ENCODE data around the gene ZNF236.

The ZNF236 gene

GRCh38 chr18:76981396-76981968 lies 159.1 kb downstream of the ZNF236 start:
- H3K4me3 ChIP-seq (ENCODE audit: low read depth, low read length) = no peak overlapping the region
- H3K9ac ChIP-seq (ENCODE audit: low read depth, low read length) = no peak overlapping the region
- peaks cover 2% of the 10 kb centered on the region for H3K36me3 ChIP-seq (ENCODE audit: control insufficient read depth, insufficient read depth, low read length)
- no peaks in the 10 kb centered on the region for H3K27me3 ChIP-seq (ENCODE audit: control insufficient read depth, insufficient read depth, low read length)
- H3K9me3 ChIP-seq (ENCODE audit: control insufficient read depth, insufficient read depth, low read length) = no peaks in the 10 kb centered on the region
- H3K4me1 ChIP-seq (ENCODE audit: control insufficient read depth, insufficient read depth, low read length) = peaks cover 8% of the 10 kb centered on the region

GRCh38 chr18:76982038-76982437 lies 159.7 kb downstream of the ZNF236 start:
- Histone ChIP-seq H3K9ac (ENCODE audit: low read depth, low read length) (no peak overlapping the region), H3K27me3 (ENCODE audit: control insufficient read depth, insufficient read depth, low read length) (no peaks in the 10 kb centered on the region), H3K4me1 (ENCODE audit: control insufficient read depth, insufficient read depth, low read length) (peaks cover 8% of the 10 kb centered on the region), H3K9me3 (ENCODE audit: control insufficient read depth, insufficient read depth, low read length) (no peaks in the 10 kb centered on the region), H3K4me3 (ENCODE audit: low read depth, low read length) (no peak overlapping the region), H3K36me3 (ENCODE audit: control insufficient read depth, insufficient read depth, low read length) (peaks cover 2% of the 10 kb centered on the region)

DNA sequence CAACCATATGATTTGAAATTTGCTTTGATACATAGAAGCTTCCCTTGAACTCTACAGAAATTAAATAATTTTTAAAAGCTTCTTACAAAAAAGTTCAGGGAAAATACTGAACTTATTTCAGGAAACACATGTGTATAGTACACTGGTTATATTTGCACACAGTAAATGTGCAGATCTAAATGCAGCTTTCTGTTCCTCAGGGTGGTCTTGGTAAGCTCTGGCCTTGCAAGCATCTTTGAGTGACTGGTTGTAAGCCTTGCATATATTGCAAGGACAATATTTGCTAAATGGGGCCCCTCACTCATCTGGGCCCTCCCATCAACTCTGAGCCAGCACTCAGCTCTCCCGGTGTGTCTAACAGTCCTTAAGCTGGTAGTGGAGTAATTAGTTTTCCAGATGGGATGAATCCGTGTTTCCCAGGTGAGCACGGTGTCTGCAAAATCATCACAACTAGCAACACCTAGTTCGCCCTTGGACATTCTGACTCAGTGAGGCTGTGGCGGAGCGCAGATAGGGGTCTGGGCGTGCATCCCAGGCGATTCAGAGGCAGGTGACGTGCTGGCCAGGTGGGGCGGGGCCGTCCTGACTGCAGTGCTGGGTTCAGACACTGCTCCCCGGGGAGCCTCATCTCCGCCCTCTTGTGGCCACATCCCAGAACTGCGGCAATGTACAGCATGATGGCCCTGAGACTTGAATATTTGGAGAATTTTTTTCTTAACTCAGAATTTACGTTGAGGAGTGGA lies 160.7 kb downstream of the ZNF236 start:
- Histone ChIP-seq H3K4me1 (ENCODE audit: control insufficient read depth, insufficient read depth, low read length) (peaks cover 8% of the 10 kb centered on the region), H3K4me3 (ENCODE audit: low read depth, low read length) (peak overlapping the region; percentile 24), H3K9ac (ENCODE audit: low read depth, low read length) (no peak overlapping the region), H3K27me3 (ENCODE audit: control insufficient read depth, insufficient read depth, low read length) (no peaks in the 10 kb centered on the region), H3K36me3 (ENCODE audit: control insufficient read depth, insufficient read depth, low read length) (no peaks in the 10 kb centered on the region), H3K9me3 (ENCODE audit: control insufficient read depth, insufficient read depth, low read length) (no peaks in the 10 kb centered on the region)

DNA sequence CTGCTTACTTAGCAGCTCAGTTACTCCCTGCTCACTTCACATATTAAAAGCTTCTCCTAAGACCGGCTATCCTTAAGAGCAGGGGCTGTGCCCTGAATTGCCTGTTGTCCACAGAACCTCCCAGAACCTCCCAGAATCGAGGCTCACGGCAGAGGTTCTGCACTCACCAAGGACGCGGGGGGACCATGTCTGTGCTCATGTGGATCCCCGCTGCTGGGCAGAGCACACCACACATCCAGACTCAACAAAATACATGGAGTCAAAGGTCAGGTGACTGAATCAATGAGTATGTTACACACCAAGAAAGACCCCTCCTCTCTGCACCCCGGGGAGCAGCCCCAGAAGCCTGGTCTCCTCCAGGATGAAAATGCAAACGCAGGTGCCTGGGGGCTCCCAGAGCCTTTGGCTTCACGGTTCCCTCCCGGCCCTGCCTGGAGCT lies 161.3 kb downstream of the ZNF236 start:
- no peaks in the 10 kb centered on the region for H3K9me3 ChIP-seq (ENCODE audit: control insufficient read depth, insufficient read depth, low read length)
- H3K27me3 ChIP-seq (ENCODE audit: control insufficient read depth, insufficient read depth, low read length) = no peaks in the 10 kb centered on the region
- no peak overlapping the region for H3K4me3 ChIP-seq (ENCODE audit: low read depth, low read length)
- peaks cover 8% of the 10 kb centered on the region for H3K4me1 ChIP-seq (ENCODE audit: control insufficient read depth, insufficient read depth, low read length)
- H3K36me3 ChIP-seq (ENCODE audit: control insufficient read depth, insufficient read depth, low read length) = no peaks in the 10 kb centered on the region
- no peak overlapping the region for H3K9ac ChIP-seq (ENCODE audit: low read depth, low read length)

GRCh38 chr18:76984193-76985155 lies 162.1 kb downstream of the ZNF236 start:
- H3K36me3 ChIP-seq (ENCODE audit: control insufficient read depth, insufficient read depth, low read length) = no peaks in the 10 kb centered on the region
- H3K4me3 ChIP-seq (ENCODE audit: low read depth, low read length) = no peak overlapping the region
- no peaks in the 10 kb centered on the region for H3K27me3 ChIP-seq (ENCODE audit: control insufficient read depth, insufficient read depth, low read length)
- H3K4me1 ChIP-seq (ENCODE audit: control insufficient read depth, insufficient read depth, low read length) = peaks cover 8% of the 10 kb centered on the region
- H3K9me3 ChIP-seq (ENCODE audit: control insufficient read depth, insufficient read depth, low read length) = no peaks in the 10 kb centered on the region
- no peak overlapping the region for H3K9ac ChIP-seq (ENCODE audit: low read depth, low read length)

- Histone ChIP-seq H3K36me3 (ENCODE audit: control insufficient read depth, insufficient read depth, low read length) (no peaks in the 10 kb centered on the region), H3K27me3 (ENCODE audit: control insufficient read depth, insufficient read depth, low read length) (no peaks in the 10 kb centered on the region), H3K9me3 (ENCODE audit: control insufficient read depth, insufficient read depth, low read length) (no peaks in the 10 kb centered on the region), H3K9ac (ENCODE audit: low read depth, low read length) (no peak overlapping the region), H3K4me3 (ENCODE audit: low read depth, low read length) (no peak overlapping the region), H3K4me1 (ENCODE audit: control insufficient read depth, insufficient read depth, low read length) (peaks cover 5% of the 10 kb centered on the region)
These were observed 163.0 kb downstream of the ZNF236 start for GRCh38 chr18:76985156-76985950.

DNA sequence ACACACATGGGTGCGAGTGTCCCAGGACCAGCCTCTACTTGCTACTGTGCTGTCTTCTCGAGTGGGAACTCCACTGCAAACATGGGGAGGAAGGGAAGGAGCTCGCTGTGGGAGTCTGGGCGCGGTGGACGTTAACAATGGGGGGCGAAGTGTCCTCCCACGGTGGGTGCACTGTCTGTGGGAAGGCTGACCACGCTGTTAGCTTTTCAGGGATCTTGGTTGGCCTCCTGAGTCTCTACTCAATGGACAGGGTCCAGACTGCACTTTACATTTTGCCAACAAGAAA lies 163.5 kb downstream of the ZNF236 start:
- H3K27me3 ChIP-seq (ENCODE audit: control insufficient read depth, insufficient read depth, low read length) = no peaks in the 10 kb centered on the region
- H3K9ac ChIP-seq (ENCODE audit: low read depth, low read length) = no peak overlapping the region
- H3K36me3 ChIP-seq (ENCODE audit: control insufficient read depth, insufficient read depth, low read length) = no peaks in the 10 kb centered on the region
- no peak overlapping the region for H3K4me3 ChIP-seq (ENCODE audit: low read depth, low read length)
- peaks cover 4% of the 10 kb centered on the region for H3K4me1 ChIP-seq (ENCODE audit: control insufficient read depth, insufficient read depth, low read length)
- H3K9me3 ChIP-seq (ENCODE audit: control insufficient read depth, insufficient read depth, low read length) = no peaks in the 10 kb centered on the region

DNA sequence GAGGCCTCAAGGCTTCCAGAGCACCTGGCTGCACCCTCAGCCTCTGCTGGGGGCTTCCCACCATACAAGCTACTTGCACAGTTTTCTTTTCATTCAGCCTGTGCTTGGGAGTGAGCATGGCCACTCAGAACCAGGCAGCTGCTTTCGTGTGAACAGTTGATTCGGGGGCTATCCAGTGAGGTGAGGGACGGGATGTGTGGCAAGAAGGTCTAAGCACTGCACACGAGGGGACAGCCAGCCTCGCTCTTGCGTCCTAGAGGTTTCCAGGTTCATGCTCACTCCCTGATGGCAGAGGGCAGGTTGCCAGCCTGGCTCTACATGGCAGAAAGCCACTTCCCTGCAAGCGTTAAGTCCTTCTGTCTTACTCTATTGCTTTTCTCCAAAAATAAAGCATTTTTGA lies 164.0 kb downstream of the ZNF236 start:
- Histone ChIP-seq H3K27me3 (ENCODE audit: control insufficient read depth, insufficient read depth, low read length) (no peaks in the 10 kb centered on the region), H3K36me3 (ENCODE audit: control insufficient read depth, insufficient read depth, low read length) (no peaks in the 10 kb centered on the region), H3K9ac (ENCODE audit: low read depth, low read length) (no peak overlapping the region), H3K4me3 (ENCODE audit: low read depth, low read length) (no peak overlapping the region), H3K9me3 (ENCODE audit: control insufficient read depth, insufficient read depth, low read length) (no peaks in the 10 kb centered on the region), H3K4me1 (ENCODE audit: control insufficient read depth, insufficient read depth, low read length) (peaks cover 4% of the 10 kb centered on the region)

GRCh38 chr18:76988031-76988826 lies 165.9 kb downstream of the ZNF236 start:
- Histone ChIP-seq H3K4me1 (ENCODE audit: control insufficient read depth, insufficient read depth, low read length) (no peaks in the 10 kb centered on the region), H3K27me3 (ENCODE audit: control insufficient read depth, insufficient read depth, low read length) (no peaks in the 10 kb centered on the region), H3K36me3 (ENCODE audit: control insufficient read depth, insufficient read depth, low read length) (no peaks in the 10 kb centered on the region), H3K9ac (ENCODE audit: low read depth, low read length) (no peak overlapping the region), H3K9me3 (ENCODE audit: control insufficient read depth, insufficient read depth, low read length) (no peaks in the 10 kb centered on the region), H3K4me3 (ENCODE audit: low read depth, low read length) (no peak overlapping the region)

DNA sequence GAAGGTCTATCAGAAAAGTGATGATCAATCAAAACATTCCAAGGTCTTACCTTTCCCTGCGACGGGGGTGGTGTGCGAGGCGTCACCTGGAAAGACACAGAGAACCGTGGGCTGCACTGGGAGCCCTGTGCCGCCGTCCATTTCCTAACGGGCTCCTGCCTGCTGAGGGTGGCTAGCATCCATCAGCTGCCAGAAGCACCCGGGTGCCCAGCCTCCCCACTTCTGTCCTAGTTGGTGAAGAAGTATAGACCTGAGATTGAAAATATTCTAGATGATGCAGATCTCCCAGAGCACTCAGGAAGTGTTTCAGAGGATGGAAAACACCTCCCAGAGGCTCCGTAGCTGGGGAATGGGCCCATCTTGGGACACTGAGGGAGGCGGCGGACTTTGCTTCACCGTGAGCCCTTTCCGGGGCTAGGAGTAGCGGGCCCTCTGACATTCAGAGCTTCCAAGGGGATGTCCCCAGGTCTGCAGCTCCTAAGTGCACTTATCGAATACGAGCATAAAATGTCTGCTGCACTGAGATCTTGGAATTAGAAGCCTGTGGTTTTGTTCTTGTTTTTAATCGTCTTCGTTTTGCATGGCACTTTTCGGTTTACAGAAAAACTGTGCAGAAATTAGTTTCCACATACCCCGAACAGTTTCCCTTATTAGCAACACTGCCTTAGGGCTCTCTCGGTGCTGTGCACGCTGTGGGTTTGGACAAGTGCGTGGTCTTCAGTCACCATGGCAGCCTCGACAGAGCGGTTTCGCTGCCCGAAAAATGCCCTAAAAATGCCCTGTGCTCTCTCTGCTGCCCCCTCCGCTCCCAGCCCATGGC lies 166.7 kb downstream of the ZNF236 start:
- no peaks in the 10 kb centered on the region for H3K9me3 ChIP-seq (ENCODE audit: control insufficient read depth, insufficient read depth, low read length)
- no peak overlapping the region for H3K4me3 ChIP-seq (ENCODE audit: low read depth, low read length)
- no peaks in the 10 kb centered on the region for H3K36me3 ChIP-seq (ENCODE audit: control insufficient read depth, insufficient read depth, low read length)
- no peaks in the 10 kb centered on the region for H3K27me3 ChIP-seq (ENCODE audit: control insufficient read depth, insufficient read depth, low read length)
- H3K9ac ChIP-seq (ENCODE audit: low read depth, low read length) = no peak overlapping the region
- no peaks in the 10 kb centered on the region for H3K4me1 ChIP-seq (ENCODE audit: control insufficient read depth, insufficient read depth, low read length)
